ACC112 (cell line): Measurements from ENCODE around the gene DENND6A.
A peak's percentile ranks its signal among the peaks of the same experiment; 100 is the strongest.

Experiments used
- H2AFZ ChIP-seq: fragments of 200-600 bp; sonication (generic); one replicate; pipeline ENCODE4 v1.6.0; 2017; ENCODE audit warnings: antibody characterized with exemption, low read length; ENCODE audit not compliant: unreplicated experiment
- H3K27ac ChIP-seq: fragments of 200-600 bp; sonication (generic); 2 replicates; pipeline ENCODE4 v1.5.1; 2014; ENCODE audit warnings: low read depth, mild to moderate bottlenecking, antibody characterized with exemption, low read length, moderate library complexity
- H3K27me3 ChIP-seq: fragments of 200-600 bp; sonication (generic); 2 replicates; pipeline ENCODE4 v1.6.1; 2014; ENCODE audit warnings: mild to moderate bottlenecking, antibody characterized with exemption, low read length, moderate library complexity, mixed read lengths; ENCODE audit not compliant: insufficient read depth
- H3K36me3 ChIP-seq: fragments of 200-600 bp; sonication (generic); 2 replicates; pipeline ENCODE4 v1.6.1; 2016; ENCODE audit warnings: mild to moderate bottlenecking, antibody characterized with exemption, low read length, moderate library complexity, mixed read lengths; ENCODE audit not compliant: insufficient read depth
- H3K4me1 ChIP-seq: fragments of 200-600 bp; sonication (generic); one replicate; pipeline ENCODE4 v1.6.1; 2016; ENCODE audit warnings: low read length, mixed read lengths; ENCODE audit not compliant: insufficient read depth, unreplicated experiment, control insufficient read depth
- H3K4me3 ChIP-seq: fragments of 200-600 bp; sonication (generic); 2 replicates; pipeline ENCODE4 v1.5.1; 2014; ENCODE audit warnings: mild to moderate bottlenecking, low read depth, low read length
- H3K79me2 ChIP-seq: fragments of 200-600 bp; sonication (generic); one replicate; pipeline ENCODE4 v1.6.0; 2016; ENCODE audit warnings: low read length; ENCODE audit not compliant: control insufficient read depth, unreplicated experiment, insufficient read depth

DENND6A gene, protein sequence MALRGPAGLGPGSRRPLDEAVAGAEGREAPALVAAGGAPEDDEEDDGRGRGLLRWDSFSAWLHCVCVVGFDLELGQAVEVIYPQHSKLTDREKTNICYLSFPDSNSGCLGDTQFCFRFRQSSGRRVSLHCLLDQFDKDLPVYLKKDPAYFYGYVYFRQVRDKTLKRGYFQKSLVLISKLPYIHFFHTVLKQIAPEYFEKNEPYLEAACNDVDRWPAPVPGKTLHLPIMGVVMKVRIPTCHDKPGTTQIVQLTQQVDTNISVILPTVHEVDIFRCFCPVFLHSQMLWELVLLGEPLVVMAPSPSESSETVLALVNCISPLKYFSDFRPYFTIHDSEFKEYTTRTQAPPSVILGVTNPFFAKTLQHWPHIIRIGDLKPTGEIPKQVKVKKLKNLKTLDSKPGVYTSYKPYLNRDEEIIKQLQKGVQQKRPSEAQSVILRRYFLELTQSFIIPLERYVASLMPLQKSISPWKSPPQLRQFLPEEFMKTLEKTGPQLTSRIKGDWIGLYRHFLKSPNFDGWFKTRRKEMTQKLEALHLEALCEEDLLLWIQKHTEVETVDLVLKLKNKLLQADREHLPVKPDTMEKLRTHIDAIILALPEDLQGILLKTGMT

DNA sequence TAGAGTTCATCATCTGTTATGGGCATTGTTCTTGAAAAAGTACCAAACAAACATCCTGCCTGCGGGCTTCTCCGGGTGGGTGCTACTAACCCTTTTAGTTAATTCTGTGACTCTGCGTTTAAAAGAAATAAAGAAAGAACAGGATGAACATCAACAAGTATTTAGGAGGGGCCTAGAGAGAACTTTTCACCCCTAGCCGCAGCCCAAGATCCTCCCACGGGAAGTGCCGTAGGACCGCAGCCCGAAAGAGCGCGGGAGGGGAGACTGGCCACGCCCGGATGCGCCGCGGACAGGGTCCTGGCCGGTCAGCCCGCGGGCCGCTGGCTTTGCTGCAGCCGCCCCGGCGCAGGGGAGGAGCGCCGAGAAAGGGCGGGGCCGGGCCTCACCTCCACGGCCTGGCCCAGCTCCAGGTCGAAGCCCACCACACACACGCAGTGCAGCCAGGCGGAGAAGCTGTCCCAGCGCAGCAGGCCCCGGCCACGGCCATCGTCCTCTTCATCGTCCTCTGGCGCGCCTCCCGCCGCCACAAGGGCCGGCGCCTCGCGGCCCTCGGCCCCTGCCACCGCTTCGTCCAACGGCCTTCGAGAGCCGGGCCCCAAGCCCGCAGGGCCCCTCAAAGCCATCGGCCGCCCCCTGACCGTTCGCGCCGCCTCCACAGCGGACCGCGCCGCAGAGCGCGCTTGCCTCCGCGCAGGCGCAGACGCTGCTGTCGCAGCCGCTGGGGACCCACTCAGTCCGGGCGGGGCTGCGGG, at the start of gene DENND6A:
TSS of gene DENND6A (minus strand) at position 682 of the 752 bp plus-strand sequence. CDS start at position 623, 59 bp downstream.
- Histone ChIP-seq H3K36me3 (no peaks in the 10 kb centered on the region; the same call in 1 of the 2 replicates), H3K4me1 (peaks cover 14% of the 10 kb centered on the region), H3K79me2 (peaks cover 43% of the 10 kb centered on the region), H3K27ac (peak within 1 kb of the TSS; percentile 91), H3K27me3 (no peaks in the 10 kb centered on the region), H2AFZ (peak within 1 kb of the TSS; percentile 92), H3K4me3 (peak within 1 kb of the TSS; percentile 91)

GRCh38 chr3:57740027-57740426, 47.1 kb upstream of the DENND6A start:
- no peaks in the 10 kb centered on the region for H3K79me2 ChIP-seq

DNA sequence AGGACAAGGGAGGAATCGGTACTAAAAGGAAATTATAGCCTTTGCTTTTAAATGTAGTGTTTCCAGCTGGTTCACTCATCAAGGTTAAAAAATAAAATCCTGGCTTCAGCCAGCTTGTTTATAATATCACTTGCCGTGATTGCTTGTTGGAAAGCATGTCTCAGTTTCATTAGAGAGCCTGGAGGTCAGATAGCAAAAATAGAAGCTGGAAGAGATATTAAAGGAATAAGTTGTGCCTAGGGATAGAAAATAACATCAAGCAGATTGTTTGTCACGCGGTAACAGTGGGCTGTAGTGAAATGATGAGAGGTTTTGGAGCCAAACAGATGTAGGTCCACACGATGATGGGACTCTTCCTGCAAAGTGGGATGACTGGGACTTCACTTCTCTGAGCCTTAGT, 45.5 kb upstream of the DENND6A start:
- no peaks in the 10 kb centered on the region for H3K27me3 ChIP-seq
- H3K27ac ChIP-seq, result no peak overlapping the region
- H2AFZ ChIP-seq, result no peak overlapping the region
- no peaks in the 10 kb centered on the region for H3K36me3 ChIP-seq
- H3K4me1 ChIP-seq, result no peaks in the 10 kb centered on the region
- no peaks in the 10 kb centered on the region for H3K79me2 ChIP-seq
- H3K4me3 ChIP-seq, result no peak overlapping the region

More at GRCh38 chr3:57740027-57740426, 47.1 kb upstream of the DENND6A start:
- Histone ChIP-seq H2AFZ (no peak overlapping the region), H3K4me1 (no peaks in the 10 kb centered on the region), H3K27ac (no peak overlapping the region), H3K4me3 (no peak overlapping the region), H3K36me3 (no peaks in the 10 kb centered on the region), H3K27me3 (no peaks in the 10 kb centered on the region)

DNA sequence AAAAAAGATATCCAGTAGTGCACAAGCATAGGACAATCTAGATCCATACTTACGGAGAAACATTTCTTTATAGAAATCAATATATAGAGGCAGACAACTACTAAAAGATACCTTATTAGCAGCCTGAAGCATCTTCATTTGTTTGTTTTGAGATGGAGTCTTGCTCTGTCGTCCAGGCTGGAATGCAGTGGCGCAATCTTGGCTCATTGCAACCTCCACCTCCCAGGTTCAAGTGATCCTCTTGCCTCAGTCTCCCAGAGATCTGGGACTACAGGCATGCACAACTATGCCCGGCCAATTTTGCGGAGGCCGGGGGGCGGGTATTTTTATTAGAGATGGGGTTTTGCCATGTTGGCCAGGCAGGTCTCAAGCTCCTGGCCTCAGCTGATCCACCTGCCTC, 45.0 kb upstream of the DENND6A start:
- no peaks in the 10 kb centered on the region for H3K27me3 ChIP-seq
- no peaks in the 10 kb centered on the region for H3K36me3 ChIP-seq
- H3K27ac ChIP-seq, result no peak overlapping the region
- H3K79me2 ChIP-seq, result no peaks in the 10 kb centered on the region
- no peak overlapping the region for H3K4me3 ChIP-seq
- no peak overlapping the region for H2AFZ ChIP-seq
- no peaks in the 10 kb centered on the region for H3K4me1 ChIP-seq

GRCh38 chr3:57735405-57735804, 42.5 kb upstream of the DENND6A start:
- H3K79me2 ChIP-seq, result no peaks in the 10 kb centered on the region
- H3K27ac ChIP-seq, result no peak overlapping the region
- H3K36me3 ChIP-seq, result no peaks in the 10 kb centered on the region
- no peak overlapping the region for H3K4me3 ChIP-seq
- H3K27me3 ChIP-seq, result no peaks in the 10 kb centered on the region
- H2AFZ ChIP-seq, result no peak overlapping the region
- H3K4me1 ChIP-seq, result no peaks in the 10 kb centered on the region

DNA sequence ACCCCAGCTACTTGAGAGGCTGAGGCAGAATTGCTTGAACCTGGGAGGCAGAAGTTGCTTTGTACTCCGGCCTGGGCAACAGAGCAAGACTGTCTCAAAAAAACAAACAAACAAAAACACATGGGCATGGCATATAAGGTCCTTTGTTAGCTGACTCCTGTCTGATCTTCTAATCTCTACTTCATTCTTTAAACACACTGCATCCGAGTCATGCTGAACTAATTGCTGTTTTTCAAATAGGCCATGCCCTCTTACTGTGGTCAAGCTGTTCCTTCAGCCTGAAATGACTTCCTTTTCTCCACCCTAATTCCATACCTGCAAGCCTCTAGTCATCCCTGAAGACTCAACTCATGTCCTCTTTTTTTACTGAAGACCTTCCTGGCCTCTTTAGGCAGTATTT, 40.9 kb upstream of the DENND6A start:
- Histone ChIP-seq H3K27ac (no peak overlapping the region), H3K27me3 (no peaks in the 10 kb centered on the region), H3K36me3 (no peaks in the 10 kb centered on the region), H3K4me1 (no peaks in the 10 kb centered on the region), H2AFZ (no peak overlapping the region), H3K4me3 (no peak overlapping the region), H3K79me2 (no peaks in the 10 kb centered on the region)

DNA sequence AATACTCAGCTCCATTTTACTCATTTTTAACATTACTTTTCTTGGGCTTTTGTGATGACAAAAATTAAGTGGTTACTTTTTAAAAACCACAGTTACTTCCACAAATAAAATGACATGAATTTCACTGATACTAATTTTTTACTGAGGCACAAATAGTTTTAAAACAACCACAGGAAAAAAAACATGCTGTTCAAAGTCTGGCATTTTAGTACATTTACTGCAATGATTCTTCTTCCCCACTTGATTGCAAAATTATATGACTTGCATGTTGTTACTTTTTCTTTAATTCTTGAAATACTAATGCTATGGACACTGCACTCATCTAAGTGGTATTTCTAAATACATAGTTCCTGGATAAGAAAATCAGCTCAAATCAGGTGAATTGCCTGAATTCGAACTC, 38.4 kb upstream of the DENND6A start:
- no peaks in the 10 kb centered on the region for H3K27me3 ChIP-seq
- H2AFZ ChIP-seq, result no peak overlapping the region
- H3K27ac ChIP-seq, result no peak overlapping the region
- H3K4me3 ChIP-seq, result no peak overlapping the region
- no peaks in the 10 kb centered on the region for H3K79me2 ChIP-seq
- H3K4me1 ChIP-seq, result no peaks in the 10 kb centered on the region
- H3K36me3 ChIP-seq, result no peaks in the 10 kb centered on the region

- Histone ChIP-seq H3K4me3 (no peak overlapping the region), H3K27ac (no peak overlapping the region), H3K27me3 (no peaks in the 10 kb centered on the region), H3K4me1 (no peaks in the 10 kb centered on the region), H2AFZ (no peak overlapping the region), H3K79me2 (no peaks in the 10 kb centered on the region), H3K36me3 (no peaks in the 10 kb centered on the region)
Measured at GRCh38 chr3:57730682-57731081, 37.8 kb upstream of the DENND6A start.

- H3K36me3 ChIP-seq, result no peaks in the 10 kb centered on the region
- no peak overlapping the region for H2AFZ ChIP-seq
- H3K4me3 ChIP-seq, result no peak overlapping the region
- H3K27ac ChIP-seq, result no peak overlapping the region
- H3K27me3 ChIP-seq, result no peaks in the 10 kb centered on the region
- no peaks in the 10 kb centered on the region for H3K4me1 ChIP-seq
- H3K79me2 ChIP-seq, result no peaks in the 10 kb centered on the region
Measured at GRCh38 chr3:57729334-57730045, 36.6 kb upstream of the DENND6A start.

DNA sequence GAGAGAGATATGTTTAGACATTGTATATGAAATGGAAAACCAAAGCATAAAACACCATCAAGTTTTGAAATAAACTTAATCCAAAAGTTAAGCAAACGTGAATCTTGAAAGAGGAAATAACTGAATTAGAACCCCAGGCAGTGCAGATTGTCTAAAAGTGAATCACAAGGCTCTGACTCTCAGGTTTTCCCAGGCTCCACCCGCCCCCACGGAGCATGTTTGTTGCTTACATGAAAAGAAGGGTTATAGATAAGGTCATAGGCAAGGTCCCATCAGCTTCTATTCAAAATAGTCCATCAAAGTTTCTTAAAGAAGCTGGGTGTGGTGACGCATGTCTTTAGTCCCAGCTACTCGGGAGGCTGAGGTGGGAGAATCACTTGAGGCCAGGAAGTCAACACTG, 34.2 kb upstream of the DENND6A start:
- Histone ChIP-seq H3K27ac (no peak overlapping the region), H3K4me1 (no peaks in the 10 kb centered on the region), H3K79me2 (no peaks in the 10 kb centered on the region), H3K27me3 (no peaks in the 10 kb centered on the region), H2AFZ (no peak overlapping the region), H3K36me3 (no peaks in the 10 kb centered on the region), H3K4me3 (no peak overlapping the region)
